Mononuclear cell (primary cell): ENCODE results near the gene PGD. TPM values are rescaled to one million over a fixed set of nuclear protein-coding genes. Genes with fewer than 3 reads are reported as not detected.
"Not testable (repeated sequence)": the region's sequence is repeated elsewhere in the genome, so short reads cannot be mapped to it uniquely, and the experiment has no call there.

Source experiments
- H3K27me3 ChIP-seq: 2 replicates; pipeline ENCODE4 v1.6.0; 2011; ENCODE audit warnings: low read length, control low read depth; ENCODE audit not compliant: insufficient read depth
- H3K4me1 ChIP-seq: 2 replicates; pipeline ENCODE4 v1.5.1; 2011; ENCODE audit warnings: mild to moderate bottlenecking, low read length, control low read depth; ENCODE audit not compliant: insufficient read depth
- H3K4me3 ChIP-seq: 2 replicates; pipeline ENCODE4 v1.5.1; 2011; ENCODE audit warnings: mild to moderate bottlenecking, low read length, moderate library complexity
- H3K9me3 ChIP-seq: 2 replicates; pipeline ENCODE4 v1.5.1; 2011; ENCODE audit warnings: low read depth, mild to moderate bottlenecking, control low read depth, low read length
- total RNA-seq: library from RNA; depleted of rRNA; stranded (reverse); fragments of >200 nt; gene quantifications from one replicate; pipeline ENCODE4 v1.2.3, GENCODE V29; 2012

Gene PGD
- total RNA-seq, 1 donor = 67.1 TPM

- no peaks in the 10 kb centered on the region for H3K9me3 ChIP-seq
- H3K27me3 ChIP-seq = no peaks in the 10 kb centered on the region
- H3K4me3 ChIP-seq = no peak overlapping the region
- peaks cover 22% of the 10 kb centered on the region for H3K4me1 ChIP-seq
These were observed 20.5 kb downstream of the PGD start for GRCh38 chr1:10419351-10419750.

- H3K4me3 ChIP-seq = no peak overlapping the region
- peaks cover 2% of the 10 kb centered on the region for H3K4me1 ChIP-seq
- no peaks in the 10 kb centered on the region for H3K9me3 ChIP-seq
- H3K27me3 ChIP-seq = no peaks in the 10 kb centered on the region
These were observed 22.8 kb downstream of the PGD start for GRCh38 chr1:10421637-10422036.

- Histone ChIP-seq H3K4me1 (peaks cover 9% of the 10 kb centered on the region), H3K9me3 (no peaks in the 10 kb centered on the region), H3K27me3 (no peaks in the 10 kb centered on the region), H3K4me3 (no peak overlapping the region)
These were observed 25.2 kb downstream of the PGD start for GRCh38 chr1:10424034-10424433.

GRCh38 chr1:10424651-10425050 is 25.8 kb downstream of the PGD start:
- Histone ChIP-seq H3K9me3 (no peaks in the 10 kb centered on the region), H3K27me3 (no peaks in the 10 kb centered on the region), H3K4me3 (no peak overlapping the region), H3K4me1 (peaks cover 12% of the 10 kb centered on the region)

GRCh38 chr1:10425826-10426534 is 27.1 kb downstream of the PGD start:
- H3K4me1 ChIP-seq = peaks cover 22% of the 10 kb centered on the region
- H3K4me3 ChIP-seq, H3K27me3 ChIP-seq, H3K9me3 ChIP-seq: not testable (repeated sequence)

GRCh38 chr1:10426535-10426848 is 27.6 kb downstream of the PGD start:
- H3K27me3 ChIP-seq, H3K9me3 ChIP-seq, H3K4me3 ChIP-seq: not testable (repeated sequence)
- H3K4me1 ChIP-seq = peaks cover 27% of the 10 kb centered on the region

GRCh38 chr1:10428984-10429383 is 30.1 kb downstream of the PGD start:
- peaks cover 29% of the 10 kb centered on the region for H3K4me1 ChIP-seq
- no peaks in the 10 kb centered on the region for H3K27me3 ChIP-seq
- no peak overlapping the region for H3K4me3 ChIP-seq
- no peaks in the 10 kb centered on the region for H3K9me3 ChIP-seq

- Histone ChIP-seq H3K4me3 (peak overlapping the region; percentile 60), H3K9me3 (no peaks in the 10 kb centered on the region), H3K27me3 (no peaks in the 10 kb centered on the region), H3K4me1 (peaks cover 29% of the 10 kb centered on the region)
These were observed 31.0 kb downstream of the PGD start for GRCh38 chr1:10429868-10430215.

GRCh38 chr1:10430216-10431069 is 31.6 kb downstream of the PGD start, which contains the start of gene CENPS:
Gene CENPS (plus strand): TSS chr1:10430433. CDS start chr1:10430518, 85 bp downstream.
- Histone ChIP-seq H3K27me3 (no peaks in the 10 kb centered on the region), H3K4me3 (peak within 1 kb of the TSS; percentile 60), H3K9me3 (no peaks in the 10 kb centered on the region), H3K4me1 (peaks cover 29% of the 10 kb centered on the region)

GRCh38 chr1:10431070-10431730 is 32.3 kb downstream of the PGD start:
- Histone ChIP-seq H3K4me1 (peaks cover 29% of the 10 kb centered on the region), H3K27me3 (no peaks in the 10 kb centered on the region), H3K4me3 (peak overlapping the region; percentile 60), H3K9me3 (no peaks in the 10 kb centered on the region)

- H3K4me1 ChIP-seq = peaks cover 19% of the 10 kb centered on the region
- H3K4me3 ChIP-seq = no peak overlapping the region
- H3K9me3 ChIP-seq = no peaks in the 10 kb centered on the region
- no peaks in the 10 kb centered on the region for H3K27me3 ChIP-seq
These were observed 34.2 kb downstream of the PGD start for GRCh38 chr1:10432910-10433700.

GRCh38 chr1:10433790-10434189 is 34.9 kb downstream of the PGD start:
- Histone ChIP-seq H3K4me1 (peaks cover 19% of the 10 kb centered on the region), H3K9me3 (no peaks in the 10 kb centered on the region), H3K4me3 (no peak overlapping the region), H3K27me3 (no peaks in the 10 kb centered on the region)

GRCh38 chr1:10434590-10434989 is 35.7 kb downstream of the PGD start:
- no peaks in the 10 kb centered on the region for H3K9me3 ChIP-seq
- peaks cover 17% of the 10 kb centered on the region for H3K4me1 ChIP-seq
- no peaks in the 10 kb centered on the region for H3K27me3 ChIP-seq

GRCh38 chr1:10437052-10437451 is 38.2 kb downstream of the PGD start:
- no peaks in the 10 kb centered on the region for H3K27me3 ChIP-seq
- H3K9me3 ChIP-seq = no peaks in the 10 kb centered on the region
- H3K4me3 ChIP-seq = no peak overlapping the region
- H3K4me1 ChIP-seq = no peaks in the 10 kb centered on the region

More at GRCh38 chr1:10434590-10434989, 35.7 kb downstream of the PGD start:
- H3K4me3 ChIP-seq = no peak overlapping the region
